HCT116 (cell line): ENCODE measurements around the gene CAPN2. TPM values are rescaled to one million over a fixed set of nuclear protein-coding genes. Genes with fewer than 3 reads are reported as not detected.

Experiments used
- ATAC-seq: fragments of 200-7000 bp; cut with Tn5 transposase; 2 replicates; pipeline ENCODE4 v1.9.1; 2020; ENCODE audit warnings: mild to moderate bottlenecking, moderate library complexity
- BruUV-seq: library from RNA; stranded (reverse); fragments of 400-500 nt; replicated peaks from 2 replicates; lab custom pipeline; 2021; lab: Mats Ljungman, UMichigan
- CTCF ChIA-PET: fragments of 300-600 bp; sonication (Branson Sonifier 250); formaldehyde crosslinking; loops from one replicate; lab custom pipeline; 2021; ENCODE audit warnings: antibody characterized with exemption; lab: Charles Lee
- POLR2A ChIA-PET: fragments of 300-600, 350-600 bp; sonication (Branson Sonifier 250); formaldehyde crosslinking; loops from one replicate; lab custom pipeline; 2021; ENCODE audit warnings: antibody characterized with exemption; lab: Charles Lee
- RAD21 ChIA-PET, 2 experiments: fragments of 300-600 bp; sonication (Branson Sonifier 250); formaldehyde crosslinking; loops; one replicate each; lab custom pipeline; 2023; ENCODE audit warnings: low total read pairs in 2 of 2; ENCODE audit not compliant: uncharacterized antibody in 2 of 2, unreplicated experiment in 2 of 2, low non-redundant PET in 1 of 2; lab: Charles Lee
- DNase-seq: peaks from one replicate; pipeline ENCODE4 v3.0.0-alpha.2; 2010; ENCODE audit warnings: low read depth, low spot score
- H2AFZ ChIP-seq: fragments of 200-600 bp; shearing (Covaris generic), sonication (generic); 2 replicates; pipeline ENCODE4 v1.6.1; 2017; ENCODE audit warnings: low read depth, mixed run types, mixed read lengths, antibody characterized with exemption, low read length; ENCODE audit not compliant: poor library complexity, severe bottlenecking
- H3K27ac ChIP-seq: 2 replicates; pipeline ENCODE4 v1.5.1; 2012; ENCODE audit warnings: low read depth, low read length
- H3K27me3 ChIP-seq: fragments of 200-600 bp; sonication (generic); 2 replicates; pipeline ENCODE4 v1.6.1; 2016; ENCODE audit warnings: mixed run types, low read length, mixed read lengths; ENCODE audit not compliant: insufficient read depth
- H3K36me3 ChIP-seq, 2 experiments: fragments of 200-500 bp in 1 of 2; fragments of 200-600 bp in 1 of 2; sonication (Bioruptor generic) in 1 of 2; sonication (generic) in 1 of 2; 2 replicates each; pipeline versions ENCODE4 v1.5.1 to v1.6.1; 2014 to 2016; ENCODE audit warnings: low read length in 2 of 2, inconsistent platforms in 1 of 2, mixed read lengths in 1 of 2, mixed run types in 1 of 2; ENCODE audit not compliant: insufficient read depth in 2 of 2, control insufficient read depth in 1 of 2
- H3K4me1 ChIP-seq, 2 experiments: fragments of 200-600 bp in 1 of 2; sonication (generic) in 1 of 2; 2 replicates each; pipeline versions ENCODE4 v1.5.1 to v1.6.1; 2012 to 2017; ENCODE audit warnings: low read length in 2 of 2, inconsistent platforms in 1 of 2, mild to moderate bottlenecking in 1 of 2, mixed read lengths in 1 of 2, mixed run types in 1 of 2, moderate library complexity in 1 of 2; ENCODE audit not compliant: insufficient read depth in 2 of 2, control insufficient read depth in 1 of 2
- H3K4me2 ChIP-seq: fragments of 200-600 bp; sonication (generic); 2 replicates; pipeline ENCODE4 v1.6.1; 2017; ENCODE audit warnings: mixed run types, low read length, mixed read lengths
- H3K4me3 ChIP-seq, 2 experiments: fragments of 200-600 bp in 1 of 2; sonication (generic) in 1 of 2; replicated peaks in 1 of 2; 2 replicates each; pipeline ENCODE4 v1.5.1; 2011 to 2016; ENCODE audit warnings: low read length in 2 of 2, control low read depth in 1 of 2, low read depth in 1 of 2, mild to moderate bottlenecking in 1 of 2, mixed read lengths in 1 of 2, mixed run types in 1 of 2
- H3K79me2 ChIP-seq: fragments of 200-600 bp; sonication (generic); 2 replicates; pipeline ENCODE4 v1.6.1; 2017; ENCODE audit warnings: mild to moderate bottlenecking, mixed run types, low read length, moderate library complexity, mixed read lengths; ENCODE audit not compliant: insufficient read depth
- H3K9ac ChIP-seq: fragments of 200-600 bp; sonication (generic); 2 replicates; pipeline ENCODE4 v1.6.1; 2016; ENCODE audit warnings: low read length, mixed read lengths
- H3K9me2 ChIP-seq: fragments of 200-600 bp; sonication (generic), shearing (Covaris generic); 2 replicates; pipeline ENCODE4 v1.6.1; 2017; ENCODE audit warnings: mixed run types, mild to moderate bottlenecking, moderate library complexity; ENCODE audit not compliant: insufficient read depth
- H3K9me3 ChIP-seq, 2 experiments: fragments of 200-500 bp in 1 of 2; fragments of 200-600 bp in 1 of 2; sonication (Bioruptor generic) in 1 of 2; sonication (generic) in 1 of 2; 2 replicates each; pipeline ENCODE4 v1.6.1; 2014 to 2017; ENCODE audit warnings: low read length in 2 of 2, mixed read lengths in 2 of 2, inconsistent platforms in 1 of 2, low read depth in 1 of 2, mild to moderate bottlenecking in 1 of 2, mixed run types in 1 of 2, moderate library complexity in 1 of 2; ENCODE audit not compliant: control insufficient read depth in 1 of 2, insufficient read depth in 1 of 2
- H4K20me1 ChIP-seq: fragments of 200-600 bp; sonication (generic), shearing (Covaris generic); 2 replicates; pipeline ENCODE4 v1.6.1; 2017; ENCODE audit warnings: mixed run types, mild to moderate bottlenecking, moderate library complexity; ENCODE audit not compliant: insufficient read depth
- ATF3 ChIP-seq: IDR thresholded peaks from 2 replicates; pipeline ENCODE4 v1.6.1; 2012
- CBX3 ChIP-seq: IDR thresholded peaks from 2 replicates; pipeline ENCODE4 v1.6.1; 2012; ENCODE audit warnings: low read depth
- ELF1 ChIP-seq: IDR thresholded peaks from 2 replicates; pipeline ENCODE4 v1.6.1; 2012; ENCODE audit warnings: low read depth, borderline replicate concordance
- EZH2phosphoT487 ChIP-seq: fragments of 200-600 bp; IDR thresholded peaks from 2 replicates; pipeline ENCODE4 v1.6.1; 2018; ENCODE audit warnings: antibody characterized with exemption, borderline replicate concordance
- FOSL1 ChIP-seq: IDR thresholded peaks from 2 replicates; pipeline ENCODE4 v1.6.1; 2012; ENCODE audit warnings: low read depth
- JUND ChIP-seq: IDR thresholded peaks from 2 replicates; pipeline ENCODE4 v1.6.1; 2012
- MAX ChIP-seq: IDR thresholded peaks from 2 replicates; pipeline ENCODE4 v1.6.1; 2012
- POLR2A ChIP-seq: IDR thresholded peaks from 2 replicates; pipeline ENCODE4 v1.7.0; 2011; ENCODE audit warnings: borderline replicate concordance; ENCODE audit not compliant: insufficient read depth, insufficient read length; ENCODE audit errors: extremely low read depth
- POLR2AphosphoS5 ChIP-seq: IDR thresholded peaks from 2 replicates; pipeline ENCODE4 v1.6.1; 2011; ENCODE audit warnings: mild to moderate bottlenecking, low read depth, low read length, moderate library complexity
- REST ChIP-seq: IDR thresholded peaks from 2 replicates; pipeline ENCODE4 v1.6.1; 2012; ENCODE audit warnings: low read depth
- YY1 ChIP-seq: IDR thresholded peaks from 2 replicates; pipeline ENCODE4 v1.6.1; 2011; ENCODE audit warnings: low read length, low read depth, moderate library complexity, mild to moderate bottlenecking; ENCODE audit not compliant: insufficient replicate concordance; ENCODE audit errors: extremely low read depth
- ZFX ChIP-seq: fragments of 450-650 bp; IDR thresholded peaks from 2 replicates; pipeline ENCODE4 v1.6.1; 2017
- ZNF274 ChIP-seq: fragments of 200-500 bp; sonication (Bioruptor generic); IDR thresholded peaks from 2 replicates; pipeline ENCODE4 v1.6.1; 2014; ENCODE audit warnings: mild to moderate bottlenecking, low read depth, low read length, inconsistent platforms
- intact Hi-C: fragments of 100-400 bp; cut with micrococcal nuclease; formaldehyde crosslinking; loops from 2 replicates; pipeline ENCODE4 v1.10.0; 2022
- total RNA-seq: library from RNA; stranded (reverse); gene quantifications from one replicate; pipeline ENCODE4 v1.2.1, GENCODE V29; 2021; ENCODE audit not compliant: unreplicated experiment

The CAPN2 gene
- total RNA-seq, 1 experiment from 2014 or later, result 173 TPM

- Histone ChIP-seq H3K4me1 (peaks cover 0 to 18% of the 10 kb centered on the region in 2 experiments; a peak in 2 of 4 replicates), H3K27me3 (no peaks in the 10 kb centered on the region), H3K9ac (no peak overlapping the region), H4K20me1 (peaks cover 5% of the 10 kb centered on the region; the same call in 1 of the 2 replicates), H3K79me2 (peaks cover 50% of the 10 kb centered on the region), H3K9me2 (no peaks in the 10 kb centered on the region), H3K4me3 (no peak overlapping the region), H3K4me2 (no peak overlapping the region), H3K9me3 (no peaks in the 10 kb centered on the region), H3K36me3 (0 out of 4 replicates have a peak, but pooled peaks cover 0 to 9% of the 10 kb centered on the region in 2 experiments), H2AFZ (no peak overlapping the region), H3K27ac (no peak overlapping the region)
- ChIA-PET CTCF (no interaction called here), RAD21 (no interaction called here), POLR2A (interaction anchor here (1.6 kb wide), 1 partner anchor 26 kb away, joined by 7 read pairs; the partner anchor contains the start of gene TP53BP2)
- no TSS peak for BruUV-seq
- ATAC-seq (no peak), DNase-seq (no peak)
- intact Hi-C loops, result no loop called here
- TF ChIP-seq ZNF274, result no peak
- TF ChIP-seq JUND, result no peak
- TF ChIP-seq YY1, result no peak
- TF ChIP-seq MAX, result no peak
Measured at GRCh38 chr1:223820515-223820858, 108.1 kb downstream of the CAPN2 start.

- Histone ChIP-seq H3K79me2 (peaks cover 50% of the 10 kb centered on the region), H3K4me1 (peaks cover 0 to 13% of the 10 kb centered on the region in 2 experiments; a peak in 2 of 4 replicates)
Measured at GRCh38 chr1:223820971-223821370, 108.6 kb downstream of the CAPN2 start.

More at GRCh38 chr1:223820971-223821370, 108.6 kb downstream of the CAPN2 start:
- intact Hi-C loops, result no loop called here
- no peak for DNase-seq
- ChIA-PET POLR2A (interaction anchor here (1.6 kb wide), 1 partner anchor 25 kb away, joined by 7 read pairs; the partner anchor contains the start of gene TP53BP2), CTCF (no interaction called here), RAD21 (no interaction called here)
- H2AFZ ChIP-seq, result no peak overlapping the region
- no peak for TF ChIP-seq ELF1
- TF ChIP-seq POLR2AphosphoS5, result no peak
- TF ChIP-seq FOSL1, result no peak
- no peak for TF ChIP-seq EZH2phosphoT487
- no peak for TF ChIP-seq ZNF274
- no peak for TF ChIP-seq POLR2A
- no peak for TF ChIP-seq ATF3
- TF ChIP-seq CBX3, result no peak
- TF ChIP-seq ZFX, result no peak
- TF ChIP-seq YY1, result no peak
- TF ChIP-seq MAX, result no peak
- no peak for TF ChIP-seq REST
- no peaks in the 10 kb centered on the region for H3K27me3 ChIP-seq
- no peak overlapping the region for H3K4me3 ChIP-seq
- no peaks in the 10 kb centered on the region for H3K9me3 ChIP-seq
- H3K27ac ChIP-seq, result no peak overlapping the region
- no peak for ATAC-seq
- H4K20me1 ChIP-seq, result peaks cover 2% of the 10 kb centered on the region; the same call in 1 of the 2 replicates
- 0 out of 4 replicates have a peak, but pooled peaks cover 0 to 9% of the 10 kb centered on the region in 2 experiments for H3K36me3 ChIP-seq
- H3K9ac ChIP-seq, result no peak overlapping the region
- BruUV-seq, result no TSS peak
- no peaks in the 10 kb centered on the region for H3K9me2 ChIP-seq
- H3K4me2 ChIP-seq, result no peak overlapping the region
